A549 (cell line): Measurements from ENCODE around the gene GRK2. TPM values are rescaled to one million over a fixed set of nuclear protein-coding genes. Genes with fewer than 3 reads are reported as not detected.
"Not testable (repeated sequence)": the region's sequence is repeated elsewhere in the genome, so short reads cannot be mapped to it uniquely, and the experiment has no call there.

Experiments used
- ATAC-seq, 2 experiments: fragments of 200-7000 bp in 1 of 2; fragments of >200 bp in 1 of 2; cut with Nextera tagmentation in 1 of 2; cut with Tn5 transposase in 1 of 2; 3 replicates each; pipeline versions ENCODE4 v1.8.0 to v1.9.1; 2018 to 2020; ENCODE audit warnings: mild to moderate bottlenecking in 1 of 2, moderate library complexity in 1 of 2
- CTCF ChIA-PET: fragments of 300-600 bp; sonication (Branson Sonifier 250); formaldehyde crosslinking; extraction: SDS; loops from one replicate; lab custom pipeline; 2021; ENCODE audit warnings: antibody characterized with exemption, inconsistent platforms; lab: Yijun Ruan, JAX
- POLR2A ChIA-PET: fragments of 350-600 bp; formaldehyde crosslinking; extraction: SDS; loops from one replicate; lab custom pipeline; 2021; ENCODE audit warnings: antibody characterized with exemption, inconsistent platforms; lab: Yijun Ruan, JAX
- DNase-seq, 2 experiments: peaks; one replicate each; pipeline versions ENCODE4 v3.0.0 to v3.0.0-alpha.2; 2011 to 2016; ENCODE audit warnings: low read depth in 1 of 2, low spot score in 1 of 2
- FAIRE-seq: peaks from 2 replicates; lab custom pipeline; 2011; peaks lifted over from hg19 to GRCh38; lab: Jason Lieb, UNC
- H3K27ac ChIP-seq, 2 experiments: fragments of >200 bp; sonication (Bioruptor Twin); formaldehyde crosslinking; 3 replicates each; pipeline ENCODE4 v1.5.1; 2016 to 2017
- H3K4me1 ChIP-seq: fragments of >200 bp; sonication (Bioruptor Twin); formaldehyde crosslinking; 3 replicates; pipeline ENCODE4 v1.6.1; 2016
- H3K4me2 ChIP-seq: fragments of >200 bp; sonication (Bioruptor Twin); formaldehyde crosslinking; 3 replicates; pipeline ENCODE4 v1.6.1; 2016
- H3K4me3 ChIP-seq: fragments of >200 bp; sonication (Bioruptor Twin); formaldehyde crosslinking; 3 replicates; pipeline ENCODE4 v1.5.1; 2016
- H3K9me3 ChIP-seq: fragments of >200 bp; sonication (Bioruptor Twin); formaldehyde crosslinking; 3 replicates; pipeline ENCODE4 v1.6.1; 2016
- ATOH8 ChIP-seq: fragments of 250-450 bp; sonication (Bioruptor Pico); IDR thresholded peaks from 2 replicates; pipeline ENCODE4 v1.5.0; 2020; ENCODE audit warnings: low read depth, mild to moderate bottlenecking, moderate library complexity
- BHLHE40 ChIP-seq: IDR thresholded peaks from 2 replicates; pipeline ENCODE4 v1.6.1; 2012; ENCODE audit warnings: low read depth, low read length, inconsistent platforms
- CBX2 ChIP-seq: fragments of 200-600 bp; sonication (generic); IDR thresholded peaks from 2 replicates; pipeline ENCODE4 v1.6.1; 2016; ENCODE audit warnings: low read depth, mild to moderate bottlenecking, borderline replicate concordance
- CTCF ChIP-seq: fragments of >200 bp; sonication (Bioruptor Twin); formaldehyde crosslinking; IDR thresholded peaks from 3 replicates; pipeline ENCODE4 v1.5.1; 2016
- E2F6 ChIP-seq: IDR thresholded peaks from 2 replicates; pipeline ENCODE4 v1.6.1; 2012; ENCODE audit warnings: low read depth, borderline replicate concordance
- ELK1 ChIP-seq: fragments of 150-350 bp; IDR thresholded peaks from 2 replicates; pipeline ENCODE4 v1.6.1; 2014; ENCODE audit warnings: low read depth, mild to moderate bottlenecking, low read length
- HDAC2 ChIP-seq: fragments of 200-600 bp; sonication (generic); IDR thresholded peaks from 2 replicates; pipeline ENCODE4 v1.6.1; 2016
- HES2 ChIP-seq: fragments of >200 bp; sonication (Bioruptor Twin); formaldehyde crosslinking; IDR thresholded peaks from 2 replicates; pipeline ENCODE4 v1.6.1; 2016
- HOXB5 ChIP-seq: fragments of 250-450 bp; sonication (Bioruptor Pico); IDR thresholded peaks from 2 replicates; pipeline ENCODE4 v1.5.0; 2020; ENCODE audit warnings: mild to moderate bottlenecking, moderate library complexity
- JUN ChIP-seq, 2 experiments: fragments of >200 bp; sonication (Bioruptor Twin); formaldehyde crosslinking; IDR thresholded peaks; 2 replicates in 1 of 2; 3 replicates in 1 of 2; pipeline ENCODE4 v1.6.1; 2016 to 2017
- MAFK ChIP-seq: fragments of 450-650 bp; IDR thresholded peaks from 2 replicates; pipeline ENCODE4 v1.6.1; 2014; ENCODE audit not compliant: partially characterized antibody
- NR3C1 ChIP-seq: fragments of >200 bp; sonication (Bioruptor Twin); formaldehyde crosslinking; IDR thresholded peaks from 3 replicates; pipeline ENCODE4 v1.6.1; 2017
- PBX3 ChIP-seq: IDR thresholded peaks from 2 replicates; pipeline ENCODE4 v1.6.1; 2012
- TP53 ChIP-seq: fragments of 250-450 bp; sonication (Bioruptor Pico); IDR thresholded peaks from 2 replicates; pipeline ENCODE4 v1.5.0; 2021; ENCODE audit warnings: mild to moderate bottlenecking, moderate library complexity
- USF2 ChIP-seq: fragments of 450-650 bp; IDR thresholded peaks from 2 replicates; pipeline ENCODE4 v1.6.1; 2014; ENCODE audit warnings: antibody characterized with exemption
- ZNF302 ChIP-seq: fragments of 250-450 bp; sonication (Bioruptor Pico); IDR thresholded peaks from 2 replicates; pipeline ENCODE4 v1.9.0; 2021; ENCODE audit warnings: inconsistent platforms, mild to moderate bottlenecking, moderate library complexity
- ZSCAN20 ChIP-seq: fragments of 250-450 bp; sonication (Bioruptor Pico); IDR thresholded peaks from 2 replicates; pipeline ENCODE4 v1.8.0; 2022; ENCODE audit warnings: mild to moderate bottlenecking, moderate library complexity
- whole genome bisulfite sequencing: methylation state at CpG from one replicate; pipeline ENCODE4 v1.1.6; 2017; ENCODE audit errors: missing lambda C conversion rate; 5-methylcytosine and 5-hydroxymethylcytosine counted together
- polyA plus RNA-seq, 4 experiments: library from polyadenylated mRNA; depleted of rRNA in 3 of 4; stranded (reverse); fragments of >200 nt; fragmentation: RNase III in 1 of 4; extraction: RNeasy Plus Mini Kit Qiagen cat#74134 plus additional on column Dnase treatment in 1 of 4; gene quantifications; 2 replicates in 3 of 4; 3 replicates in 1 of 4; pipeline ENCODE4 v1.2.3, GENCODE V29; 2011 to 2017

The GRK2 gene
- polyA plus RNA-seq, 2 of the 4 experiments (the other 2 are of a cell fraction) = 20.5 to 29.7 TPM

GRCh38 chr11:67233584-67234190 is 32.6 kb upstream of the GRK2 start:
- no peak for FAIRE-seq

GRCh38 chr11:67234571-67234970 is 31.7 kb upstream of the GRK2 start:
- ATAC-seq, FAIRE-seq, H3K27ac ChIP-seq, H3K9me3 ChIP-seq, H3K4me3 ChIP-seq, H3K4me2 ChIP-seq, DNase-seq: not testable (repeated sequence)
- ChIA-PET CTCF (interaction anchor here (0.6 to 1.0 kb wide), 5 partner anchors 10 to 124 kb away, joined by 3 to 5 read pairs (median 3); no protein-coding TSS in a partner anchor), POLR2A (interaction anchor here (1.2 kb wide), 1 partner anchor 116 kb away, joined by 3 read pairs; the partner anchor contains the start of gene KDM2A)
- WGBS = 94% methylated on average over 8 of the region's 8 CpGs
- peaks cover 10% of the 10 kb centered on the region for H3K4me1 ChIP-seq

More at GRCh38 chr11:67233584-67234190, 32.6 kb upstream of the GRK2 start:
- TF ChIP-seq MAFK = peak; percentile 83
- no peak for TF ChIP-seq ZSCAN20 (CRISPR knock-in tag)
- no peak for TF ChIP-seq BHLHE40
- TF ChIP-seq, all 56 proteins: peak for 1
- Histone ChIP-seq H3K4me1 (peaks cover 2% of the 10 kb centered on the region), H3K27ac (no peak overlapping the region), H3K9me3 (no peaks in the 10 kb centered on the region), H3K4me3 (no peak overlapping the region), H3K4me2 (no peak overlapping the region)
- ChIA-PET CTCF (interaction anchor here (0.6 to 1.2 kb wide), 4 partner anchors 28 to 153 kb away, joined by 3 to 4 read pairs (median 3); no protein-coding TSS in a partner anchor), POLR2A (interaction anchor here (0.6 to 1.2 kb wide), 2 partner anchors 9 to 115 kb away, joined by 3 to 4 read pairs; partner anchors contain the start of gene KDM2A)
- ATAC-seq (no peak), DNase-seq (no peak)
- 85% methylated on average over 7 of the region's 7 CpGs for WGBS

- FAIRE-seq (no peak), DNase-seq (no peak), ATAC-seq (no peak)
- POLR2A ChIA-PET = no interaction called here
- CTCF ChIA-PET = interaction anchor here (0.6 to 4.2 kb wide), 5 partner anchors 16 to 94 kb away, joined by 3 to 21 read pairs (median 4); no protein-coding TSS in a partner anchor
- TF ChIP-seq HOXB5 (CRISPR knock-in tag) (no peak), ATOH8 (no peak), HDAC2 (no peak), JUN (IDR thresholded peaks at IDR 0.05) (no peak), CBX2 (no peak), NR3C1 (no peak), TP53 (CRISPR knock-in tag) (no peak), ELK1 (no peak), HES2 (no peak), BHLHE40 (no peak), USF2 (no peak), E2F6 (no peak), CTCF (no peak), ZNF302 (CRISPR knock-in tag) (no peak), PBX3 (no peak)
- Histone ChIP-seq H3K4me3 (no peak overlapping the region), H3K9me3 (no peaks in the 10 kb centered on the region), H3K4me1 (peaks cover 25% of the 10 kb centered on the region), H3K4me2 (no peak overlapping the region), H3K27ac (no peak overlapping the region)
- WGBS = 90% methylated on average over 1 of the region's 1 CpG
Measured at GRCh38 chr11:67237574-67237973, 28.7 kb upstream of the GRK2 start.
